Hepatocyte (in vitro differentiated cells): ENCODE measurements around the gene FAT1.

Experiments used
- EZH2 ChIP-seq: fragments of 200-600 bp; sonication (generic); IDR thresholded peaks from 2 replicates; pipeline ENCODE4 v1.6.1; 2016; ENCODE audit warnings: antibody characterized with exemption, mild to moderate bottlenecking, borderline replicate concordance
- TF ChIP-seq, protein P1 (sequence below): fragments of 200-600 bp; sonication (generic); IDR thresholded peaks from 2 replicates; pipeline ENCODE4 v1.5.1; 2016; ENCODE audit warnings: antibody characterized with exemption, mild to moderate bottlenecking; ENCODE audit not compliant: poor library complexity

DNA sequence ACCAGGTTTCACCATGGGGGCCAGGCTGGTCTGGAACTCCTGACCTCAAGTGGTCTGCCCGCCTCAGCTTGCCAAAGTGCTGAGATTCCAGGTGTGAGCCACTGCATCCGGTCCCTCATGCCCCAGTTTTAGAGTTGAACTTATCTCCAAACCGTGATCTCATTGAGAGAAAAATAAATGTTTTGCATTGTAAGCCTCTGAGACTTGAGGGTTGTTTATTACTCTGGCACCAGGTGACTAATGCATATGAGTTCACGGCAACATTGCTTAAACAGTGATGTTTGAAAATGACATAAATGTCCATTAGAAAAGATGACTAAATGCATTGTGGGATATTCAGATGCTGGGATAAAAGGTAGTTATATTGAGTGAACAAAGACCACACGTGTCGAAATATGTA, 22.9 kb upstream of the FAT1 start:
- TF ChIP-seq, protein P1, sequence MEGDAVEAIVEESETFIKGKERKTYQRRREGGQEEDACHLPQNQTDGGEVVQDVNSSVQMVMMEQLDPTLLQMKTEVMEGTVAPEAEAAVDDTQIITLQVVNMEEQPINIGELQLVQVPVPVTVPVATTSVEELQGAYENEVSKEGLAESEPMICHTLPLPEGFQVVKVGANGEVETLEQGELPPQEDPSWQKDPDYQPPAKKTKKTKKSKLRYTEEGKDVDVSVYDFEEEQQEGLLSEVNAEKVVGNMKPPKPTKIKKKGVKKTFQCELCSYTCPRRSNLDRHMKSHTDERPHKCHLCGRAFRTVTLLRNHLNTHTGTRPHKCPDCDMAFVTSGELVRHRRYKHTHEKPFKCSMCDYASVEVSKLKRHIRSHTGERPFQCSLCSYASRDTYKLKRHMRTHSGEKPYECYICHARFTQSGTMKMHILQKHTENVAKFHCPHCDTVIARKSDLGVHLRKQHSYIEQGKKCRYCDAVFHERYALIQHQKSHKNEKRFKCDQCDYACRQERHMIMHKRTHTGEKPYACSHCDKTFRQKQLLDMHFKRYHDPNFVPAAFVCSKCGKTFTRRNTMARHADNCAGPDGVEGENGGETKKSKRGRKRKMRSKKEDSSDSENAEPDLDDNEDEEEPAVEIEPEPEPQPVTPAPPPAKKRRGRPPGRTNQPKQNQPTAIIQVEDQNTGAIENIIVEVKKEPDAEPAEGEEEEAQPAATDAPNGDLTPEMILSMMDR = no peak
- TF ChIP-seq EZH2 = no peak
